Measurements from ENCODE around the gene L3MBTL4.
"Not testable (repeated sequence)": the region's sequence is repeated elsewhere in the genome, so short reads cannot be mapped to it uniquely, and the experiment has no call there.

The L3MBTL4 gene

GRCh38 chr18:6414723-6415417 is at the start of gene L3MBTL4:
Gene L3MBTL4 (minus strand): TSS chr18:6414911. CDS start chr18:6311625, 103,286 bp downstream.
- no peak for DNase-seq (ENCODE audit: low spot score)

- DNase-seq (ENCODE audit: low spot score): no peak
These were observed 37.5 kb upstream of the L3MBTL4 start for GRCh38 chr18:6452194-6452593.

DNA sequence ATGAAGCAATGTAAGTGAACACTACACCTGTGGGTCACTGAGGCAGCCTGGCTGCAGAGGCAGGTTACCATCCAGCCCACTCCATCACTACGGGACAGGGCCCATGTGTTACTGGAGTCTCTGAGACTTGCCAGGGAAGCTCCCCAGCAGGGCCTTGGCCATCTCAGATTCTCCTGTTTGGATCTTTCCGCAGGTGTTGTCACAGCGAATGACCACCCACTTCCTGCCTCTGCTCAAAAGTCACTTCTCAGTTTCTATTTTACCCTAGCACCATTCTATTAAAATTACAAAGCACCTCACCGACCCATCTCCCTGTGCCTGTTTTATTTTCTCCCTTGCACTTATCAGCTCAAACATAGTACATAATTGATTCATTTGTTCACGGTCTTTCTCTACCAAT is 34.5 kb upstream of the L3MBTL4 start:
- DNase-seq (ENCODE audit: low spot score): no peak

DNA sequence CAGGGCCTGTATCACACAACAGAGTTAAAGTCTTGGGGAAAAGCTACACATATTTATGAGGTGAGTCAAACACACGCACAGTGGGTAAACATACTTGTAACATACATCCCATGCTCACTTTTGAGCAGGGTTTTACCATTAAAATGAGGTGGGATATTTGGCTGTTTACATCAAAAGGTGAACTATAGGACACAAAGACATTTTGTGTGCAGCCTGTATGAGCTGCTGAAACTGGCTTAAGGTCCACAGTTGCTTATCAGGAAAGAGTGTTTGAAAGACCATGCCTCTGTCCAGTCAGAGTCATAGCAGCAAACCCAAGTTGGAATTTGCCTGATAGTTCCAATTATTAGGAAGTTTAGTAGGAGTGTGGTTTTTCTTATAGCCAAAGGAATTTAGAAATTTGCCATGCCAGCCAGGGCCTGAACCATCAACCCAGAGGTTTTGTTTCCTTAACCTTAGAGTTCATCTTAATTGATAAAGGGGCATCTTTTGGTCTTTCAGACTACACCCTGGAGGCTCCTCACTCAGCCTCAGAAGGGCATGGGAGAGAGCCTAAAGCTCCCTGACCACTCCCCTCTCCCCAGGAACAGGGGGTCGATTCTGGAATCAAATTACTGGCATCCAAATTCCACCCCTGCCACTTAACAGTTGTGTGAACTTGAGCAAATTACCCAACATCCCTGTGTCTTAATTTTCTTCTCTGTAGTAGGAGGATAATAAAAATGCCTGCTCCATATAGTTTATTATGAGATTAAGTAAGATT is 29.9 kb upstream of the L3MBTL4 start:
- no peak for DNase-seq (ENCODE audit: low spot score)

GRCh38 chr18:6441200-6441599 is 26.5 kb upstream of the L3MBTL4 start:
- no peak for DNase-seq (ENCODE audit: low spot score)

DNA sequence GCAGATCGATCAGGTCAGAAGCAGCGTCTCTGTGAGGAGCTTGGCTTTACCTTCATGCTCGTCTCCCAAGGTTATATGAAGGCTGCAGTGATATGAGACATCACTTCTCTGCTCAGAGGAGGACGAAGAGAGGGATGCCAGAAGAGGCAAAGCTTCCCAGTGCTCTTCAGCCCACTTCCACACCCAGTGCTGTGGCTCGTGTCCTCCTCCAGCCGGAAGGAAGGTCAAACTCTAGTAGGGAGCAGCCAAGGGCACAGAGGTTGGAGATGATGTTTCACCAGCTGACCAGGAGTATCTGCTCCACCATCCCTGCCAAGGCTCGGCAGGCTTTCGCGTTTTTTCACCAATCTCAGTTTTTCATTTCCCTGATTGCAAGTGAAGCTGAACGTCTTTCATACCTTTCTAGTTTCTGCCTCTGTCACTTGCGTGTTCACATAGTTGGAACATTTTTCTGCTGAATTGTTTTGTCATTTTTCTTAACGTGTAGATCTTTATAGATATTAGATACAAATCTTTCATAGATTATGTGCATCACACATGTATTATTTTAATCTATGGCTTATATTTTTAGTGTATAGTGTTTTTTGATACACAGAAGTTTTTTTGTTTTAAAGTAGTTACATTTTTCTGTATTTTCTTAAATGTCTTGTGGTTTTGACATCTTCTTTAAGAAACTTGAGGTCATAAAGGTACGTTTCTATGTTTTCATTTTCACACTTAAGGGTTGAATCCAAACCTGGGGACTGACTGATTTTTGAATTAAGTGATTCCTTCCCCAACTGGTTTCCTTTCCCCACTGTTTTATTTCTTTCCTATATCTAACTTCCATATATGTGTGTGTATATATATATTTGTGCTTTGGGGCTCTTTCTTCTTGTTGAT is 23.5 kb upstream of the L3MBTL4 start:
- DNase-seq (ENCODE audit: low spot score): no peak

- DNase-seq (ENCODE audit: low spot score): no peak
These were observed 21.0 kb upstream of the L3MBTL4 start for GRCh38 chr18:6435731-6436130.

- DNase-seq (ENCODE audit: low spot score): no peak
These were observed 20.4 kb upstream of the L3MBTL4 start for GRCh38 chr18:6434987-6435709.

GRCh38 chr18:6434481-6434880 is 19.8 kb upstream of the L3MBTL4 start:
- no peak for DNase-seq (ENCODE audit: low spot score)

- DNase-seq (ENCODE audit: low spot score): no peak
These were observed 17.1 kb upstream of the L3MBTL4 start for GRCh38 chr18:6431659-6432318.

DNA sequence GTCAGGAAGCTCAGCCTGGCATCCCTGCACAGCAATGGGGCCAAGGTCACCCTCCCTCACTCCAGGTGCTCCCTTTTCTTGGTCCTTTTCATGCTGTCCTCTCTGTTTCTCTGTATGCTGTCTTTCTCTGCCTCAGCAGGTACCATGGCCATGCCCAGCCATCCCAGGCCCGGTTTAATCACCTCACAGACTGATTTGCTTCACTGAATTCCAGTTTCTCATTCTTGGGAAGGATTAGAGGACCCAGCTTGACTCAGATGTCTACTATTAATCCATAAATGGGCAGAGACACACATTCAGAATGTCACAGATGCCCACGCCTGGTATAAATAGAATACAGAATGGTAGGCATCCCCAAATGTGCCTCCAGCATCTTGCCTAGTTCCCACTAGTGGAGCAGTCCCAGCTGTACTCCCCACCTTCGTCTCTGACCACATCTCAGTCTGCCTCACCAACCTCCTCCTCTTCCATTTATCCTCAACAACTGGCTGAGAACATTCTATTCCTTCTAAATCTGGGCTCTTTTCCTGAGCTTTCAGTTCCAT is 14.2 kb upstream of the L3MBTL4 start:
- DNase-seq (ENCODE audit: low spot score): no peak

DNA sequence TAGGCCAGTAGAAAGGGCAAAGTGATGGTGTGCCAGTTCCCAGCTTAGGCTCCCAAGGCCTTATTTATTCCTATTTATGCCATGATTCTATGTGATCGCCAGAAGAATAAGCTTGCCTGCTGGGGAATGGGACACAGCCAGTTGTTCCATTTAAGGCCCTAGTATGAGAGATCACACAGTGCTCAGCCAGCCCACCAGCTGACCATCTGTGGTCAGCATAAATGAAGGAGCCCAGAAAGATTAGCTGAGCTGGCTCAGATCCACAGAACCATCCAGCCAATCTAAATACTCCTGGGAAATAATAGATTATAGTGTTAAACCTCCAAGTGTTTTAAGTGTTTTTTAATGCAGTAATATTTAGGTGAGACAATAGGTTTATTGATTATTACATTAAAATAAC is 12.6 kb upstream of the L3MBTL4 start:
- no peak for DNase-seq (ENCODE audit: low spot score)

GRCh38 chr18:6423289-6423688 is 8.6 kb upstream of the L3MBTL4 start:
- no peak for DNase-seq (ENCODE audit: low spot score)

DNA sequence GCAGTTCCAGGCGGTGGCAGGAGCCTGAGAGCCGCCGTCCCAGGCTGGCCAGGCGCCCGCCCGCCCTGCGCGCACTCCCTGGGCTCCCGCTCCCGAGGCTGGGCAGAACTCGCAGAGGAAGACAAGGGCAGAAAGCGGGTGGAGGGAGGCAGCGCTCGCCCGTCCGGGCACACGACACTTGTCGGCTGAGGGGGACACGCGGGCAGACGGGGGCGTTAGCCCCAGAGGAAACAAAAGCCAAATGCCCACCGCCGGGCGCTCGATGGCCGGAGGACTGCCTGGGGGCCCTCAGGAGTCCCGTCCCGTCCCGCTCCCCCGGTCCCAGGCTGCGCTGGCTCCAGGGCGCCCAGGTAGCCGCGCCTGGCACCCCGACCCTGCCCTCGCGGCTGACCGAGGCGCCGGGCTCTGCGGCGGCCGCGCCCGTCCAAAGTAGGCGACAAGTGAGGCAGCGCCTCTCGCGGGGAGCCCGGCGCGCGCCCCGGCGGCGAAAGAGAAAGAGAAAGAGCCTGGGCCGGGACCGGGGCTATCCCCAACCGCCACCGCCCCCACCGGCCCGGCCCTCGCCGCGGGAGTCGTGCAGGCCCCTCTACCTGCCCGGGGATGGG is 491 bp downstream of the L3MBTL4 start:
- DNase-seq (ENCODE audit: low spot score): peak; percentile 74

GRCh38 chr18:6413579-6414117 is 1.1 kb downstream of the L3MBTL4 start:
- DNase-seq (ENCODE audit: low spot score): no peak

GRCh38 chr18:6412933-6413472 is 1.7 kb downstream of the L3MBTL4 start:
- DNase-seq (ENCODE audit: low spot score): no peak

GRCh38 chr18:6411382-6411781 is 3.3 kb downstream of the L3MBTL4 start:
- DNase-seq (ENCODE audit: low spot score): no peak

- DNase-seq (ENCODE audit: low spot score): no peak
These were observed 4.8 kb downstream of the L3MBTL4 start for GRCh38 chr18:6409933-6410332.

DNA sequence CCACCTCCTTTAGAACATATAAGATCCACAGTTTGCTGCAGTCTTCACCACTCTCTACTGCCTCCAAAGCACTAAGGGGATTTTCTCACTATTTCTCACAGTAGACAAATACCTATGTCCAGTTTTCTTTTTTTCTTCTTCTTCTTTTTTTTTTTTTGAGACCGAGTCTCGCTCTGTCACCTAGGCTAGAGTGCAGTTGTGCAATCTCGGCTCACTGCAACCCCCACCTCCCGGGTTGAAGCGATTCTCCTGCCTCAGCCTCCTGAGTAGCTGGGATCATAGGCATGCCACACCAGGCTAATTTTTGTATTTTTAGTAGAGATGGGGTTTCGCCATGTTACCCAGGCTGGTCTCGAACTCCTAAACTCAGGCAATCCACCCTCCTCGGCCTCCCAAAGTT is 6.2 kb downstream of the L3MBTL4 start:
- not testable (repeated sequence) for DNase-seq (ENCODE audit: low spot score)

GRCh38 chr18:6406910-6407470 is 7.7 kb downstream of the L3MBTL4 start:
- no peak for DNase-seq (ENCODE audit: low spot score)

Data from left forelimb (tissue), 1 donor.